22Rv1 (cell line): ENCODE data around the gene CRMP1.

Source experiments
- ZFX ChIP-seq: fragments of 450-650 bp; IDR thresholded peaks from 2 replicates; pipeline ENCODE4 v1.6.1; 2017; ENCODE audit warnings: antibody characterized with exemption, borderline replicate concordance
- TF ChIP-seq, protein P1 (sequence below): fragments of 450-650 bp; IDR thresholded peaks from 2 replicates; pipeline ENCODE4 v1.5.1; 2017; ENCODE audit warnings: mild to moderate bottlenecking

DNA sequence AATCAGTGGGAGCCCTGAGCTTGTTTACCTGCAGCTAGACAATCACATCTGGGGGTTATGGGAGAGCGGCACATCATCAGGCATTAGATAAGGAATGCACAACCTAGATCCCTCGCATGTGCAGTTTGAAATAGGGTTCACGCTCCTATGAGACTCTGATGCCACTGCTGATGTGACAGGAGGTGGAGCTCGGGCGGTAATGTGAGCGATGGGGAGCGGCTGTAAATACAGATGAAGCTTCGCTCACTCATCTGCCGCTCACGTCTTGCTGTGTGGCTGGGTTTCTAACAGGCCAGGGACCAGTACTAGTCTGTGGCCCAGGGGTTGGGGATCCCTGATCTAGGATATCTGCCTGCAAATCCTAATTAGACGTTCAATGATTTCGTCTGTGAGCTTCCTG, 90.3 kb downstream of the CRMP1 start:
- TF ChIP-seq, protein P1, sequence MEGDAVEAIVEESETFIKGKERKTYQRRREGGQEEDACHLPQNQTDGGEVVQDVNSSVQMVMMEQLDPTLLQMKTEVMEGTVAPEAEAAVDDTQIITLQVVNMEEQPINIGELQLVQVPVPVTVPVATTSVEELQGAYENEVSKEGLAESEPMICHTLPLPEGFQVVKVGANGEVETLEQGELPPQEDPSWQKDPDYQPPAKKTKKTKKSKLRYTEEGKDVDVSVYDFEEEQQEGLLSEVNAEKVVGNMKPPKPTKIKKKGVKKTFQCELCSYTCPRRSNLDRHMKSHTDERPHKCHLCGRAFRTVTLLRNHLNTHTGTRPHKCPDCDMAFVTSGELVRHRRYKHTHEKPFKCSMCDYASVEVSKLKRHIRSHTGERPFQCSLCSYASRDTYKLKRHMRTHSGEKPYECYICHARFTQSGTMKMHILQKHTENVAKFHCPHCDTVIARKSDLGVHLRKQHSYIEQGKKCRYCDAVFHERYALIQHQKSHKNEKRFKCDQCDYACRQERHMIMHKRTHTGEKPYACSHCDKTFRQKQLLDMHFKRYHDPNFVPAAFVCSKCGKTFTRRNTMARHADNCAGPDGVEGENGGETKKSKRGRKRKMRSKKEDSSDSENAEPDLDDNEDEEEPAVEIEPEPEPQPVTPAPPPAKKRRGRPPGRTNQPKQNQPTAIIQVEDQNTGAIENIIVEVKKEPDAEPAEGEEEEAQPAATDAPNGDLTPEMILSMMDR, result no peak
- no peak for TF ChIP-seq ZFX
